Omental fat pad (tissue), 4 donors: Measurements from ENCODE around the gene CDC42BPB. TPM values are rescaled to one million over a fixed set of nuclear protein-coding genes. Genes with fewer than 3 reads are reported as not detected.
"Not testable (repeated sequence)": the region's sequence is repeated elsewhere in the genome, so short reads cannot be mapped to it uniquely, and the experiment has no call there.

Experiments
- ATAC-seq: fragments of 150-250 bp; one replicate; pipeline ENCODE4 v1.9.1; 2016; ENCODE audit warnings: mild to moderate bottlenecking, moderate library complexity; ENCODE audit not compliant: low FRiP score
- DNase-seq: peaks from one replicate; pipeline ENCODE4 v3.0.0-alpha.2; 2019; ENCODE audit warnings: low spot score
- total RNA-seq, 4 donors: library from RNA; depleted of rRNA; stranded (reverse); fragments of >200 nt; gene quantifications; one replicate each; pipeline ENCODE4 v1.1.0, GENCODE V29; 2016
- TF ChIP-seq, protein P1 (sequence below), 3 donors: fragments of 450-650 bp; IDR thresholded peaks; one replicate each; pipeline ENCODE4 v1.5.1; 2016 to 2017; ENCODE audit warnings: antibody characterized with exemption in 3 of 3, mild to moderate bottlenecking in 3 of 3, moderate library complexity in 2 of 3

CDC42BPB gene
- total RNA-seq, 4 donors from 2014 or later, result 63.7 to 131 (median 113) TPM

DNA sequence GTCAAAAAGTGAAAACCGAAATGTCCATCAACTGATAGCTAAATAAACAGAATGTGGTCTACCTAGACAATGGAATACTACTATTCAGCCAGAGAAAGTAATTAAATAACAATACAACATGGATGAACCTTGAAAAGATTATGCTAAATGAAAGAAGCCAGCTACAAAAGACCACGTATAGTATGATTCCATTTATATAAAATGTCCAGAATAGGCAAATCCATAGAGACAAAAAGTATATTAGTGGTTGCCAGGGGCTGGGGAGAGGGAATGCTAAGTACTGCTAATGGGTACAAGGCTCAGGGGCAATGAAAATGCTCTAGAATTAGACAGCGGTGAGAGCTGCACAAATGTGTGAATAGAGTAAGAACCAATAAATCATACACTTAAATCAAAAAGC lies 29.9 kb downstream of the CDC42BPB start:
- ATAC-seq (no peak), DNase-seq (no peak)
- TF ChIP-seq, protein P1, sequence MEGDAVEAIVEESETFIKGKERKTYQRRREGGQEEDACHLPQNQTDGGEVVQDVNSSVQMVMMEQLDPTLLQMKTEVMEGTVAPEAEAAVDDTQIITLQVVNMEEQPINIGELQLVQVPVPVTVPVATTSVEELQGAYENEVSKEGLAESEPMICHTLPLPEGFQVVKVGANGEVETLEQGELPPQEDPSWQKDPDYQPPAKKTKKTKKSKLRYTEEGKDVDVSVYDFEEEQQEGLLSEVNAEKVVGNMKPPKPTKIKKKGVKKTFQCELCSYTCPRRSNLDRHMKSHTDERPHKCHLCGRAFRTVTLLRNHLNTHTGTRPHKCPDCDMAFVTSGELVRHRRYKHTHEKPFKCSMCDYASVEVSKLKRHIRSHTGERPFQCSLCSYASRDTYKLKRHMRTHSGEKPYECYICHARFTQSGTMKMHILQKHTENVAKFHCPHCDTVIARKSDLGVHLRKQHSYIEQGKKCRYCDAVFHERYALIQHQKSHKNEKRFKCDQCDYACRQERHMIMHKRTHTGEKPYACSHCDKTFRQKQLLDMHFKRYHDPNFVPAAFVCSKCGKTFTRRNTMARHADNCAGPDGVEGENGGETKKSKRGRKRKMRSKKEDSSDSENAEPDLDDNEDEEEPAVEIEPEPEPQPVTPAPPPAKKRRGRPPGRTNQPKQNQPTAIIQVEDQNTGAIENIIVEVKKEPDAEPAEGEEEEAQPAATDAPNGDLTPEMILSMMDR (IDR thresholded peaks at IDR 0.05), result no peak

DNA sequence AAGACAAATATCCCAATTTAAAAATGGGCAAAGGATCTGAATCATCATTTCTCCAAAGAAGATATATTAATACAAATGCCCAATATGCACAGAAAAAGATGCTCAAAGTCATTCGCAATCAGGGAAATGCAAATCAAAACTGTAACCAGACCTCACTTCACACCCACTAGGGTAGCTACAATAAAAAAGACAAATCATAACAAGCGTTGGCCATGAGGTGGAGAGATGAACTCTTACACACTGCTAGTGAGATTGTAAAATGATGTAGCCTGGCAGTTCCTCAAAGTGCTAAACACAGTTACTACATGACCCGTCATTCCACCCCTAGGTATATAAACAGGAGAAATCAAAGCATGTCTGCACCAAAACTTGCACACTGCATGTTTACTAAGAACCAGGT lies 30.4 kb downstream of the CDC42BPB start:
- DNase-seq, result no peak
- no peak for ATAC-seq
- TF ChIP-seq, protein P1 (IDR thresholded peaks at IDR 0.05), result no peak

DNA sequence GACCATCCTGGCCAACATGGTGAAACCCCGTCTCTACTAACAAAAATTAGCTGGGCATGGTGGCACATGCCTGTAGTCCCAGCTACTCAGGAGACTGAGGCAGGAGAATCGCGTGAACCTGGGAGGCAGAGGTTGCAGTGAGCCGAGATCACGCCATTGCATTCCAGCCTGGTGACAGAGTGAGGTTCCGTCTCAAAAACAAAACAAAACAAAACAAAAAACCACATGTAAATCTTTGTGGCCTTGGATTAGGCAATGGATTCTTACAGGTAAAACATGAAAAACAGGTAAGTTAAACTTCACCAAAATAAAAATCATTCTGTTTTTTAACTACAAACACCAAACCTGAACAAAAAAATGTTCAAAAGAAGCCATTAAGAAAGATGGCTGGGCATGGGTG lies 31.2 kb downstream of the CDC42BPB start:
- ATAC-seq, DNase-seq: not testable (repeated sequence)

DNA sequence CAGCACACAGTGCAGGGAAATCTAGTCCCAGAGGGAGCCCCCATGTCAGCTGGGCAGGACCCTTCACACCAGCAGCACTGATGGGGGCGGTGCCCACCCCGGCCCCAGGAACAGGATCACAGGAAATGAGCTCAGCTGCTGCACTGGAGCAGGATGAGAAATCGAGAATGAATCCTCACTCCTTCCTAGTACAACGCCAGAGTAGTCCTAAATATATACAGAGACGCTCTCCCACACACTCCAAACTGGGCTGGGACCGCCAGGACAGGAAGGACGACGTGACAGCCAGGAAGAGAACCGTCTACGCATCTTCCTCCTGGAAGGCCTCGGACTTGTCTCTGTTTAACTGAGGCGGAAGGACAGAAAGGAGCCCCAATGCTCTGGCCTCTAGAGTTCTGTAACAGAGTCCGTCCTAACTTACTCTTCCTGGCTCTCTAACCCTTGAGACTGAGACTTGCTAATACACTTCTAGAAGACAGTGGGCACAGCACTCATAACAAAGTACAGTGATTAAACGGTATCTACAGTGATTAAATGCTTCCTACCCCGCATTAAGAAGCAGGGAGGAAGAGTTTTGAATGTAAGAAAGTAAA lies 33.4 kb downstream of the CDC42BPB start:
- DNase-seq (no peak), ATAC-seq (peak; percentile 44)
- TF ChIP-seq, protein P1 (IDR thresholded peaks at IDR 0.05), result no peak

DNA sequence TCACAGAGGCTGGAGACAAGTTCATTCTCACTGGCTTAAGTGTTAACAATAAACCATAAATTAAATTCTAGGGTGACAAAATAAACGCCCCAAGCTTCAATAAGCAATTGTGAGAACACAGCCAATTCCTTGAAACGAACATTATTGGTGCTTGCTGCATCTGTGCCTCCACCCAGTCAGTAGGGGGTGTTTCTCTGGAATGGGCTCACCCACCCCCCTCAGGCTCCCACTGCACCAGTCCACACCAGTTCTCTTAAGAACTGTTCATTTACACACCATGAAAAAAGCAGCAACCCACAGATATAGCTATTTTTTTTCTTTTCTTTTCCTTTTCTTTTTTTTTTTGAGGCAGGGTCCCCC lies 34.7 kb downstream of the CDC42BPB start:
- no peak for ATAC-seq
- DNase-seq, result no peak
- TF ChIP-seq, protein P1 (IDR thresholded peaks at IDR 0.05), result no peak

DNA sequence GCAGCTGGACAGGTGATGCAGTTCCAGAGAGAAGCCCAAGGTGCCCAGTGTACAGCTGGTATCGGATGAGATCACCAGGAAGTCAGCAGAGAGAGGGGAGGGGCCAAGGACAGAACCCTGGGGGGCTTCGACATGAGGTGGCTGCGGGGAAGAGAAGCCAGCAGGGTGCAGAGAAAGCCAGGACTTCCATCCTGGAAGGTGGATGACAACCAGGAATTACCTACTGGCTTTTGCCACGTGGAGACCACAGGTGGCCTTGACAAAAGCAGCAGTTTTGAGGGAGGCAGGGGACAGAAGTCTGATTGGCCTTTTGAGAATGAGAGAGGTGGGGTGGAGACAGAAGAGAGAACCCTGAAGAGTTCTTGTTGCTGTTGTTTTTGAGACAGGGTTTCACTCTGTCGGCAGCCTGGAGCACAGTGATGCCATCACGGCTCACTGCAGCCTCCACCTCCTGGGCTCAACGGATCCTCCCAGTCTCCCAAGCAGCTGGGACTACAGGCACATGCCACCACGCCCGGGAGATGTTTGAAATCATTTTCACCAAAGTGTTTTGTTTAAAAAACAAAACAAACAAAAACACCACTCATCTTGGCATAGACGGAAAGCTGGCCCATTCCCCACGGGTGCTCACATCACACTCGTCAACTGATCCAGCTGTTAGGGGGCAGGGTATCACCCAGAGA lies 35.2 kb downstream of the CDC42BPB start:
- ATAC-seq, result no peak
- no peak for DNase-seq
- TF ChIP-seq, protein P1 (IDR thresholded peaks at IDR 0.05), result no peak

DNA sequence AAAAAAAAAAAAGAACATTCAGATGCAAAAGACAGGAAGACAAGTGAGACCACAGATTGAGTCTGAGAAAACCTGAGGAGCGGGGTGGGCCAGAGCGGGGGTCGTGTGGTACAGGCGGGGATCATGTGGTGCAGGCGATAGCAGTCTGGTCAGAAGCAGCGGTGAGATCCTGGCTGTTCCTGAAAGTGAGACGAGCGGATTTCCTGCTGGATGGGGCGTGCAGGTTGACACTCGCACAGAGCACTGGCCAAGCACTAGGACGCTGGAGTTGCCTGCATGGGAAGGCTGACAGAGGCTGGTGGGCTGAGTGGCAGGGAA lies 35.7 kb downstream of the CDC42BPB start:
- ATAC-seq (no peak), DNase-seq (no peak)
- TF ChIP-seq, protein P1 (IDR thresholded peaks at IDR 0.05), result no peak
